ENCODE measurements around the gene CRIP2.

The CRIP2 gene

GRCh38 chr14:105483300-105484068 lies 8.9 kb downstream of the CRIP2 start:
- peaks cover 30% of the 10 kb centered on the region for H3K4me1 ChIP-seq (ENCODE audit: low read depth, poor library complexity, severe bottlenecking)
- no peak overlapping the region for H2AFZ ChIP-seq (ENCODE audit: low read depth)
- H3K79me2 ChIP-seq (ENCODE audit: insufficient read depth, low read depth), result peaks cover 13% of the 10 kb centered on the region; the same call in 1 of the 2 replicates
- H3K27ac ChIP-seq, result no peak overlapping the region
- H3K27me3 ChIP-seq (ENCODE audit: insufficient read depth, low read depth), result peaks cover 20% of the 10 kb centered on the region
- H3K4me3 ChIP-seq (IDR thresholded peaks at IDR 0.05; ENCODE audit: insufficient read depth, low read depth, low read length), result no peak overlapping the region
- no peaks in the 10 kb centered on the region for H3K36me3 ChIP-seq (ENCODE audit: insufficient read depth)
- no peak overlapping the region for H3K4me2 ChIP-seq
- H4K20me1 ChIP-seq (ENCODE audit: insufficient read depth), result no peaks in the 10 kb centered on the region
- TF ChIP-seq CTCF (conservative IDR thresholded peaks at IDR 0.05; ENCODE audit: low read depth, low read length), result no peak
- H3K9ac ChIP-seq, result peak overlapping the region; percentile 100; the same call in 1 of the 2 replicates

GRCh38 chr14:105484069-105484996 lies 9.7 kb downstream of the CRIP2 start:
- no peak overlapping the region for H3K4me3 ChIP-seq (IDR thresholded peaks at IDR 0.05; ENCODE audit: insufficient read depth, low read depth, low read length)
- H3K27ac ChIP-seq, result no peak overlapping the region
- no peak for TF ChIP-seq CTCF (conservative IDR thresholded peaks at IDR 0.05; ENCODE audit: low read depth, low read length)
- no peaks in the 10 kb centered on the region for H4K20me1 ChIP-seq (ENCODE audit: insufficient read depth)
- peaks cover 30% of the 10 kb centered on the region for H3K4me1 ChIP-seq (ENCODE audit: low read depth, poor library complexity, severe bottlenecking)
- H2AFZ ChIP-seq (ENCODE audit: low read depth), result no peak overlapping the region
- H3K4me2 ChIP-seq, result no peak overlapping the region
- H3K36me3 ChIP-seq (ENCODE audit: insufficient read depth), result no peaks in the 10 kb centered on the region
- H3K9ac ChIP-seq, result no peak overlapping the region; the same call in 1 of the 2 replicates
- H3K27me3 ChIP-seq (ENCODE audit: insufficient read depth, low read depth), result peaks cover 13% of the 10 kb centered on the region
- peaks cover 21% of the 10 kb centered on the region; the same call in 1 of the 2 replicates for H3K79me2 ChIP-seq (ENCODE audit: insufficient read depth, low read depth)

GRCh38 chr14:105484997-105485393 lies 10.4 kb downstream of the CRIP2 start:
- Histone ChIP-seq H3K4me1 (ENCODE audit: low read depth, poor library complexity, severe bottlenecking) (peaks cover 23% of the 10 kb centered on the region), H3K27ac (no peak overlapping the region), H3K36me3 (ENCODE audit: insufficient read depth) (no peaks in the 10 kb centered on the region), H4K20me1 (ENCODE audit: insufficient read depth) (no peaks in the 10 kb centered on the region), H3K4me3 (IDR thresholded peaks at IDR 0.05; ENCODE audit: insufficient read depth, low read depth, low read length) (no peak overlapping the region), H2AFZ (ENCODE audit: low read depth) (no peak overlapping the region), H3K9ac (no peak overlapping the region), H3K4me2 (no peak overlapping the region), H3K79me2 (ENCODE audit: insufficient read depth, low read depth) (peaks cover 22% of the 10 kb centered on the region; the same call in 1 of the 2 replicates), H3K27me3 (ENCODE audit: insufficient read depth, low read depth) (peaks cover 7% of the 10 kb centered on the region)
- no peak for TF ChIP-seq CTCF (conservative IDR thresholded peaks at IDR 0.05; ENCODE audit: low read depth, low read length)

GRCh38 chr14:105485739-105486162 lies 11.1 kb downstream of the CRIP2 start:
- Histone ChIP-seq H3K9ac (no peak overlapping the region), H3K79me2 (ENCODE audit: insufficient read depth, low read depth) (peaks cover 22% of the 10 kb centered on the region; the same call in 1 of the 2 replicates), H4K20me1 (ENCODE audit: insufficient read depth) (no peaks in the 10 kb centered on the region), H3K36me3 (ENCODE audit: insufficient read depth) (no peaks in the 10 kb centered on the region), H3K27ac (no peak overlapping the region), H3K4me1 (ENCODE audit: low read depth, poor library complexity, severe bottlenecking) (peaks cover 16% of the 10 kb centered on the region), H2AFZ (ENCODE audit: low read depth) (no peak overlapping the region), H3K4me2 (no peak overlapping the region), H3K27me3 (ENCODE audit: insufficient read depth, low read depth) (no peaks in the 10 kb centered on the region), H3K4me3 (IDR thresholded peaks at IDR 0.05; ENCODE audit: insufficient read depth, low read depth, low read length) (no peak overlapping the region)
- TF ChIP-seq CTCF (conservative IDR thresholded peaks at IDR 0.05; ENCODE audit: low read depth, low read length), result 0 out of 2 replicates have a peak, but pooled peaks have one; percentile 13

Data from KMS-11 (cell line).